ENCODE measurements around the gene ADAMTS15.

The ADAMTS15 gene

DNA sequence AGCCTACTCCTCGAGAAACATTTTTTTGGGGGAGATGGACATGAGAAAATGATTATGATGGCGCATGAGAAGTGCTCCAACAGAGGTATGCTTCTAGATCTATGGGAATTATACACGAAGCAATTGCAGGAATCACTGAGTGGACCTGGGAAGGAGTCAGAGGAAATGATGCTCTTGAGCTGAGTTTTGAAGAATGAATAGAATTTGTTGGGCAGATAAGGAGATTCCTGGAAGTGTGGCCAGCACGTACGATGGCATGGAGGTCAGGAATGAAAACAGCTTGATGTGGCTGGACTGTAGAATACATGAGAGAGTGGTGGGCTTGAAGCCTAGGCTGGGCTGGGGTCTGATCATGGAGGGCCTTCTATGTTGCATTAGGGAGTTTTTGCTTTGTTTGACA is 31.7 kb downstream of the ADAMTS15 start:
- Histone ChIP-seq H2BK120ac (ENCODE audit: low read depth, low read length) (no peak overlapping the region), H4K91ac (ENCODE audit: low read length) (peak overlapping the region; percentile 41), H3K23ac (ENCODE audit: low read length in 2 of 2) (no peak overlapping the region), H3K27me3 (ENCODE audit: control insufficient read depth in 1 of 2, insufficient read depth in 1 of 2, low read length in 2 of 2) (no peaks in the 10 kb centered on the region), H2BK12ac (ENCODE audit: low read length in 2 of 2) (peak overlapping the region; percentile 49 to 59), H2AK5ac (ENCODE audit: low read length, severe bottlenecking) (peak overlapping the region; percentile 45), H4K8ac (ENCODE audit: low read length) (no peak overlapping the region), H2BK5ac (ENCODE audit: low read depth, low read length, poor library complexity, severe bottlenecking) (no peak overlapping the region), H3K4ac (ENCODE audit: low read depth in 1 of 2, low read length in 2 of 2) (no peak overlapping the region), H3K36me3 (ENCODE audit: control insufficient read depth in 1 of 2, insufficient read depth in 2 of 2, low read depth in 1 of 2, low read length in 2 of 2) (peaks cover 0 to 29% of the 10 kb centered on the region in 2 experiments), H3K4me1 (ENCODE audit: control insufficient read depth, insufficient read depth, low read depth, low read length) (peaks cover 34% of the 10 kb centered on the region), H3K18ac (ENCODE audit: low read depth in 1 of 2, low read length in 2 of 2) (peak overlapping the region; percentile 61 to 94), H3K4me3 (ENCODE audit: insufficient read depth in 1 of 2, low read depth in 1 of 2, low read length in 2 of 2) (no peak overlapping the region), H2AFZ (ENCODE audit: low read depth, low read length) (no peak overlapping the region), H3K4me2 (ENCODE audit: low read length, poor library complexity, severe bottlenecking) (no peak overlapping the region), H3K9ac (ENCODE audit: low read length) (peak overlapping the region; percentile 20), H3K14ac (ENCODE audit: low read length in 2 of 2) (no peak overlapping the region), H3K27ac (ENCODE audit: low read length, poor library complexity, severe bottlenecking) (no peak overlapping the region), H3K9me3 (ENCODE audit: control insufficient read depth, low read length) (no peaks in the 10 kb centered on the region), H3K79me1 (replicated peaks; ENCODE audit: low read length, poor library complexity, severe bottlenecking) (no peaks in the 10 kb centered on the region), H2BK15ac (ENCODE audit: low read depth, poor library complexity, severe bottlenecking) (peak overlapping the region; percentile 45)
- peak; percentile 54 for DNase-seq
- 35% methylated on average over 5 of the region's 5 CpGs for WGBS

GRCh38 chr11:130480711-130481140 is 32.3 kb downstream of the ADAMTS15 start:
- Histone ChIP-seq H2BK15ac (ENCODE audit: low read depth, poor library complexity, severe bottlenecking) (peak overlapping the region; percentile 45), H3K4me3 (ENCODE audit: insufficient read depth in 1 of 2, low read depth in 1 of 2, low read length in 2 of 2) (no peak overlapping the region), H4K8ac (ENCODE audit: low read length) (no peak overlapping the region), H3K4me1 (ENCODE audit: control insufficient read depth, insufficient read depth, low read depth, low read length) (peaks cover 30% of the 10 kb centered on the region), H2AK5ac (ENCODE audit: low read length, severe bottlenecking) (no peak overlapping the region), H4K91ac (ENCODE audit: low read length) (no peak overlapping the region), H3K4ac (ENCODE audit: low read depth in 1 of 2, low read length in 2 of 2) (no peak overlapping the region), H3K27ac (ENCODE audit: low read length, poor library complexity, severe bottlenecking) (no peak overlapping the region), H2BK5ac (ENCODE audit: low read depth, low read length, poor library complexity, severe bottlenecking) (no peak overlapping the region), H3K27me3 (ENCODE audit: control insufficient read depth in 1 of 2, insufficient read depth in 1 of 2, low read length in 2 of 2) (no peaks in the 10 kb centered on the region), H3K14ac (ENCODE audit: low read length in 2 of 2) (no peak overlapping the region), H3K18ac (ENCODE audit: low read depth in 1 of 2, low read length in 2 of 2) (no peak overlapping the region), H3K4me2 (ENCODE audit: low read length, poor library complexity, severe bottlenecking) (no peak overlapping the region), H2BK120ac (ENCODE audit: low read depth, low read length) (no peak overlapping the region), H3K9me3 (ENCODE audit: control insufficient read depth, low read length) (no peaks in the 10 kb centered on the region), H3K9ac (ENCODE audit: low read length) (peak overlapping the region; percentile 20), H2BK12ac (ENCODE audit: low read length in 2 of 2) (no peak overlapping the region), H3K23ac (ENCODE audit: low read length in 2 of 2) (no peak overlapping the region), H3K36me3 (ENCODE audit: control insufficient read depth in 1 of 2, insufficient read depth in 2 of 2, low read depth in 1 of 2, low read length in 2 of 2) (peaks cover 0 to 25% of the 10 kb centered on the region in 2 experiments), H2AFZ (ENCODE audit: low read depth, low read length) (no peak overlapping the region), H3K79me1 (replicated peaks; ENCODE audit: low read length, poor library complexity, severe bottlenecking) (no peaks in the 10 kb centered on the region)
- 18% methylated on average over 3 of the region's 5 CpGs for WGBS
- DNase-seq = peak; percentile 58

DNA sequence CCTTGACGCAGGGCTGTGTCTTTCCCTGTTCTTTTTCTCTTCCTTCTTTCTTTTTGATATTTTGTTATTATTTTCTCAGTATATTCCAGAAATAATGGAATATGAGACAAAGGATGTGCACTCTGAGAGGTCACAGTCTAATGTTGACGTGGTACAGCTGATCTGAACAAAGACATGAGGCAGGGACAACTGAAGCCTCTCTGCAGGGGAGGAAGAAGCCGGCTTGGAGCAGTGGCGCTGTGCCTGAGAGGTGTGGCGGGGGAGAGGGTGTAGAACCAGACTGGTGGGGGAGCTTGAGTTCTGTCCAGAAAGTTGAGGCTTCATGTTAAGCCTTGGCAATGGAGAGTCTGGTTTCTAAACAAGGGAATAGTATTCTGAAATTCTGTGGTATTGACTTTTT is 34.7 kb downstream of the ADAMTS15 start:
- H2BK12ac ChIP-seq (ENCODE audit: low read length in 2 of 2) = no peak overlapping the region
- H4K91ac ChIP-seq (ENCODE audit: low read length) = no peak overlapping the region
- WGBS = 87% methylated on average over 4 of the region's 5 CpGs

DNA sequence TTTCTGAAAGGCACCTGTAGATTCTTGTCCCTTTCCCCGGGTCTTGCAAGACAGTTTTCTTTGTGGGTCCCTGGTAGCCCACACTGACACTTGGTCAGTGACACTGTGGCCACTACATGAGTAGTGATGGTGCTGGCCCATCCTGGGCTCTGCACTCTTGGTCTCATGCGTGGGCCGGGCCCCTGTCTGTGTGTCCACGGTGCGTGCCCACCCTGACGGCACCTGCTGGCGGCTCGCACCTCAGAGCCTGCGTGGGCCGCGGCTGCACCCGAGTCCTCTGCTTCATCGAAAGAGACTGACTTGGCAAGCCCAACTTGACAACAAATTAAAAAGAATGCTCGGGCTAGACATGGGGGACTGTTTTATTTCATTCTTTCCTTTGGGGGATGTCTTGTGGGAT is 37.5 kb downstream of the ADAMTS15 start:
- Histone ChIP-seq H4K91ac (ENCODE audit: low read length) (no peak overlapping the region), H3K27me3 (ENCODE audit: control insufficient read depth in 1 of 2, insufficient read depth in 1 of 2, low read length in 2 of 2) (no peaks in the 10 kb centered on the region), H3K27ac (ENCODE audit: low read length, poor library complexity, severe bottlenecking) (no peak overlapping the region), H2AK5ac (ENCODE audit: low read length, severe bottlenecking) (no peak overlapping the region), H3K79me1 (replicated peaks; ENCODE audit: low read length, poor library complexity, severe bottlenecking) (no peaks in the 10 kb centered on the region), H2BK15ac (ENCODE audit: low read depth, poor library complexity, severe bottlenecking) (no peak overlapping the region), H3K36me3 (ENCODE audit: control insufficient read depth in 1 of 2, insufficient read depth in 2 of 2, low read depth in 1 of 2, low read length in 2 of 2) (peaks cover 0 to 6% of the 10 kb centered on the region in 2 experiments), H4K8ac (ENCODE audit: low read length) (no peak overlapping the region), H3K4ac (ENCODE audit: low read depth in 1 of 2, low read length in 2 of 2) (no peak overlapping the region), H2AFZ (ENCODE audit: low read depth, low read length) (no peak overlapping the region), H2BK5ac (ENCODE audit: low read depth, low read length, poor library complexity, severe bottlenecking) (no peak overlapping the region), H3K4me1 (ENCODE audit: control insufficient read depth, insufficient read depth, low read depth, low read length) (no peaks in the 10 kb centered on the region), H3K4me3 (ENCODE audit: insufficient read depth in 1 of 2, low read depth in 1 of 2, low read length in 2 of 2) (no peak overlapping the region), H2BK120ac (ENCODE audit: low read depth, low read length) (peak overlapping the region; percentile 38), H3K9ac (ENCODE audit: low read length) (no peak overlapping the region), H2BK12ac (ENCODE audit: low read length in 2 of 2) (no peak overlapping the region), H3K4me2 (ENCODE audit: low read length, poor library complexity, severe bottlenecking) (no peak overlapping the region), H3K18ac (ENCODE audit: low read depth in 1 of 2, low read length in 2 of 2) (no peak overlapping the region), H3K9me3 (ENCODE audit: control insufficient read depth, low read length) (no peaks in the 10 kb centered on the region), H3K14ac (ENCODE audit: low read length in 2 of 2) (no peak overlapping the region), H3K23ac (ENCODE audit: low read length in 2 of 2) (no peak overlapping the region)
- WGBS = 95% methylated on average over 14 of the region's 14 CpGs
- no peak for DNase-seq

More for the DNA sequence above, 34.7 kb downstream of the ADAMTS15 start:
- H3K27ac ChIP-seq (ENCODE audit: low read length, poor library complexity, severe bottlenecking) = no peak overlapping the region
- H3K4me1 ChIP-seq (ENCODE audit: control insufficient read depth, insufficient read depth, low read depth, low read length) = peaks cover 15% of the 10 kb centered on the region
- H3K18ac ChIP-seq (ENCODE audit: low read depth in 1 of 2, low read length in 2 of 2) = no peak overlapping the region
- H3K27me3 ChIP-seq (ENCODE audit: control insufficient read depth in 1 of 2, insufficient read depth in 1 of 2, low read length in 2 of 2) = no peaks in the 10 kb centered on the region
- no peaks in the 10 kb centered on the region for H3K9me3 ChIP-seq (ENCODE audit: control insufficient read depth, low read length)
- H2BK120ac ChIP-seq (ENCODE audit: low read depth, low read length) = no peak overlapping the region
- H3K23ac ChIP-seq (ENCODE audit: low read length in 2 of 2) = no peak overlapping the region
- no peak overlapping the region for H3K9ac ChIP-seq (ENCODE audit: low read length)
- no peaks in the 10 kb centered on the region for H3K79me1 ChIP-seq (replicated peaks; ENCODE audit: low read length, poor library complexity, severe bottlenecking)
- H3K36me3 ChIP-seq (ENCODE audit: control insufficient read depth in 1 of 2, insufficient read depth in 2 of 2, low read depth in 1 of 2, low read length in 2 of 2) = peaks cover 0 to 10% of the 10 kb centered on the region in 2 experiments
- H3K4me2 ChIP-seq (ENCODE audit: low read length, poor library complexity, severe bottlenecking) = no peak overlapping the region
- H3K4me3 ChIP-seq (ENCODE audit: insufficient read depth in 1 of 2, low read depth in 1 of 2, low read length in 2 of 2) = no peak overlapping the region
- H2BK5ac ChIP-seq (ENCODE audit: low read depth, low read length, poor library complexity, severe bottlenecking) = no peak overlapping the region
- H2AFZ ChIP-seq (ENCODE audit: low read depth, low read length) = no peak overlapping the region
- no peak for DNase-seq
- H2AK5ac ChIP-seq (ENCODE audit: low read length, severe bottlenecking) = no peak overlapping the region
- H2BK15ac ChIP-seq (ENCODE audit: low read depth, poor library complexity, severe bottlenecking) = no peak overlapping the region
- no peak overlapping the region for H3K4ac ChIP-seq (ENCODE audit: low read depth in 1 of 2, low read length in 2 of 2)
- H3K14ac ChIP-seq (ENCODE audit: low read length in 2 of 2) = no peak overlapping the region
- H4K8ac ChIP-seq (ENCODE audit: low read length) = no peak overlapping the region
